Measurements from ENCODE around the gene CDH4.

Gene CDH4

DNA sequence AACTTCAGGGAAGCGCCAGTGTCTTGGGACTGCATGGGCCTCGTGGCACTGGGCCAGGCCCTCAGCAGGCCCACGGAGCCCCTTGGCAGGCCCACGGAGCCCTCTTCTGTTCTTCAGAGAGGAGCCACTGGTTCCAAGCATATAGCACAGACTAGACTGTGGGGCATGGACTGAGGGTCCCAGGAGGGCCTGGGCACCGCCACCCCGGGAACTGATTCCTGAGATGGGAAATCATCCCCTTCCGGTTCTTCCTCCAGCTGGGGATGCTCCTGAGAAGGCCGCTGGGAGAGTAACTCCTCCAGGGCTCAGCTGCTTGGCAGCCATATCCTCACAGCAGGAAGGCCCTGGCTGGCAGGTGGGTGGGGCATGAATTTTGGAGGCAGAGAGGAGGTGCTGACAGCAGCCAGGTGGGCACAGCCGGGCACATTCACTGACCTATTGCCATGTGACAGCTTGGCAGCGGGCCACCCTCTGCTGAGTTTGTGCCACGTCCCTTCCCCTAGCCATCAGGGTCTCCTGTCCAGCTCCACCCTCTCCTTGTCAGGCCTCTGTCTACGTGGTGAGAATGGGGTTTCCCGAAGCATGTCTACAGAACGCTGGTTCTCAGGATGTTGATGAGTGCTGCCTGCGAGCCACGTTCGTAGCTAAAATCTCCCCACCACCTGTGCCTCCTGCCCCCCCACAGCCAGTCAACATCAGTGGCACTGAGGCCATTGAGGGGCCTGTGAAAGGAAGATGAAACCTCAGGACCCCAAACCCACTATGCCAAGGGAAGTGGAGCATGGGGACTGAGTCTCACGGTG lies 661.6 kb downstream of the CDH4 start:
- H3K4me1 ChIP-seq (ENCODE audit: control insufficient read depth in 1 of 2, insufficient read depth in 2 of 2, low read length in 2 of 2), result no peaks in the 10 kb centered on the region
- H4K8ac ChIP-seq (ENCODE audit: low read depth, low read length), result no peak overlapping the region
- no peak overlapping the region for H4K91ac ChIP-seq (ENCODE audit: low read depth, low read length)
- H3K4ac ChIP-seq (ENCODE audit: low read depth, low read length), result no peak overlapping the region
- H2BK5ac ChIP-seq (ENCODE audit: low read depth, low read length, poor library complexity), result no peak overlapping the region
- H3K79me1 ChIP-seq (ENCODE audit: low read length), result no peaks in the 10 kb centered on the region
- H2AK5ac ChIP-seq (ENCODE audit: low read length), result no peak overlapping the region
- peaks cover 7% of the 10 kb centered on the region for H3K9me3 ChIP-seq (ENCODE audit: insufficient read depth, low read depth, low read length)
- no peaks in the 10 kb centered on the region for H3K36me3 ChIP-seq (ENCODE audit: control insufficient read depth in 1 of 2, insufficient read depth in 2 of 2, low read length in 2 of 2)
- H3K23ac ChIP-seq (ENCODE audit: low read length), result no peak overlapping the region
- H3K4me2 ChIP-seq (ENCODE audit: low read length), result no peak overlapping the region
- H3K9ac ChIP-seq (ENCODE audit: low read length), result no peak overlapping the region
- no peak overlapping the region for H2BK120ac ChIP-seq (ENCODE audit: insufficient read depth, low read length, poor library complexity)
- DNase-seq, result no peak
- H2BK12ac ChIP-seq (ENCODE audit: low read length), result no peak overlapping the region
- no peak overlapping the region for H3K4me3 ChIP-seq (ENCODE audit: low read depth, low read length)
- H3K27ac ChIP-seq (ENCODE audit: low read depth, low read length), result no peak overlapping the region
- H3K79me2 ChIP-seq (ENCODE audit: control insufficient read depth, insufficient read depth, low read length, poor library complexity), result no peaks in the 10 kb centered on the region
- no peak overlapping the region for H3K14ac ChIP-seq (ENCODE audit: low read length)
- no peak overlapping the region for H2AFZ ChIP-seq (ENCODE audit: insufficient read depth, low read length, poor library complexity)
- H3K27me3 ChIP-seq (ENCODE audit: insufficient read depth, low read length), result no peaks in the 10 kb centered on the region
- H4K12ac ChIP-seq (ENCODE audit: low read depth, low read length), result no peak overlapping the region
- no CpG with 5 or more reads among the region's 18 CpGs for WGBS (ENCODE audit: extremely low coverage, insufficient coverage, insufficient read length)
- H3K18ac ChIP-seq (ENCODE audit: low read length), result no peak overlapping the region

DNA sequence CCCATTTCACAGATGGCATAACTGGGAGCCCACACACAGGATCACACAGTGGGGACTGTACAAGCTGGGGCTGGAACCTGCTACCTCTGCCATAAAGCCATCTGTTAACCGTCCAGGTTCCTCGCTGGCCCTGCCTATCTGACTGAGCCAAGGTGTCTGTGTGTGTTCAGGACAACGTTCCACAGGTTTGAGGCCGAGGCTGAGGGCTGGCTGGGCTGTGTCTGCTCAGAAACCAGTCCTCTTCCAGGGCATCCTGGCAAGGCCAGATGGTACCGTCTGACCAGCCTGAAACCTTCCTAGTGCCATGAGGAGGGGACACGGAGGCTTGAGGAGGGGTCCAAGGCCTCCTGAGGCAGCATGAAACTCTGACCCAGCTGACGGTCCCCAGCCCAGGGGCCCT lies 663.0 kb downstream of the CDH4 start:
- Histone ChIP-seq H3K23ac (ENCODE audit: low read length) (no peak overlapping the region), H2AFZ (ENCODE audit: insufficient read depth, low read length, poor library complexity) (no peak overlapping the region), H4K12ac (ENCODE audit: low read depth, low read length) (no peak overlapping the region), H3K9ac (ENCODE audit: low read length) (no peak overlapping the region), H2BK5ac (ENCODE audit: low read depth, low read length, poor library complexity) (no peak overlapping the region), H3K4me3 (ENCODE audit: low read depth, low read length) (no peak overlapping the region), H4K8ac (ENCODE audit: low read depth, low read length) (no peak overlapping the region), H3K27me3 (ENCODE audit: insufficient read depth, low read length) (no peaks in the 10 kb centered on the region), H3K79me2 (ENCODE audit: control insufficient read depth, insufficient read depth, low read length, poor library complexity) (no peaks in the 10 kb centered on the region), H3K79me1 (ENCODE audit: low read length) (no peaks in the 10 kb centered on the region), H2BK12ac (ENCODE audit: low read length) (no peak overlapping the region), H2BK120ac (ENCODE audit: insufficient read depth, low read length, poor library complexity) (no peak overlapping the region), H3K9me3 (ENCODE audit: insufficient read depth, low read depth, low read length) (peaks cover 16% of the 10 kb centered on the region), H3K36me3 (ENCODE audit: control insufficient read depth in 1 of 2, insufficient read depth in 2 of 2, low read length in 2 of 2) (no peaks in the 10 kb centered on the region), H3K18ac (ENCODE audit: low read length) (no peak overlapping the region), H2AK5ac (ENCODE audit: low read length) (no peak overlapping the region), H3K4ac (ENCODE audit: low read depth, low read length) (no peak overlapping the region), H3K4me2 (ENCODE audit: low read length) (no peak overlapping the region), H3K4me1 (ENCODE audit: control insufficient read depth in 1 of 2, insufficient read depth in 2 of 2, low read length in 2 of 2) (no peaks in the 10 kb centered on the region), H4K91ac (ENCODE audit: low read depth, low read length) (no peak overlapping the region), H3K14ac (ENCODE audit: low read length) (no peak overlapping the region), H3K27ac (ENCODE audit: low read depth, low read length) (no peak overlapping the region)
- no peak for DNase-seq
- WGBS (ENCODE audit: extremely low coverage, insufficient coverage, insufficient read length), result no CpG with 5 or more reads among the region's 7 CpGs

DNA sequence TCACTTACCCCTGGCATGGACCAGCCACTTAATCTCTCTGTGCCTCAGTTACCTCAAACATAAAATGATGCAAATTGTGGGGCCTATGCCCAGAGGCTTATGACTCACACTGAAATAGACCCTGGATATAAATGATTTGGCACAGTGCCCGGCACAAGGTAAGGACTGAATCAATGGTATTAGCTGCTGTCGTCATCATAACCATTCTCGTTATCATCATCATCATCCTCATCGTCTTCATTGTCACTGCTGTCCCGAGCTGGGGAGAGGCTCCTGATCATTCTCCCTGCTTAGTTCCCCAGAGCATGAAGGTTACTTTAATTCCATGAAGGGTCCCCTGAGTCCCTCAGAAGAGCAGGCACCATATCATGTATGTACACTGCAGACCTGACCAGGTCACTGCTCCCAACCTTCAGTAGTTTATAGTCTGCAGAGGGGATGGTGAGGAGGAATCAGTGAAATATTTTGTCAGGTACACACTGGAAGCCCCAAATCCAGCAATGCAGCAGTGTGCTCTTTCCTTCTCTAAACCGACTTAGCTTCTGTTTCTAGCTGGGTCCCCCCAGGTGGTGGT lies 664.3 kb downstream of the CDH4 start:
- H3K4ac ChIP-seq (ENCODE audit: low read depth, low read length), result no peak overlapping the region
- no peak overlapping the region for H3K23ac ChIP-seq (ENCODE audit: low read length)
- H3K27ac ChIP-seq (ENCODE audit: low read depth, low read length), result no peak overlapping the region
- H3K36me3 ChIP-seq (ENCODE audit: control insufficient read depth in 1 of 2, insufficient read depth in 2 of 2, low read length in 2 of 2), result no peaks in the 10 kb centered on the region
- no peaks in the 10 kb centered on the region for H3K79me1 ChIP-seq (ENCODE audit: low read length)
- H2BK120ac ChIP-seq (ENCODE audit: insufficient read depth, low read length, poor library complexity), result no peak overlapping the region
- no peak for DNase-seq
- H2BK12ac ChIP-seq (ENCODE audit: low read length), result no peak overlapping the region
- no peak overlapping the region for H4K12ac ChIP-seq (ENCODE audit: low read depth, low read length)
- peaks cover 23% of the 10 kb centered on the region for H3K9me3 ChIP-seq (ENCODE audit: insufficient read depth, low read depth, low read length)
- H3K79me2 ChIP-seq (ENCODE audit: control insufficient read depth, insufficient read depth, low read length, poor library complexity), result no peaks in the 10 kb centered on the region
- no peak overlapping the region for H3K9ac ChIP-seq (ENCODE audit: low read length)
- no peak overlapping the region for H2BK5ac ChIP-seq (ENCODE audit: low read depth, low read length, poor library complexity)
- no peak overlapping the region for H3K18ac ChIP-seq (ENCODE audit: low read length)
- no peak overlapping the region for H3K4me2 ChIP-seq (ENCODE audit: low read length)
- WGBS (ENCODE audit: extremely low coverage, insufficient coverage, insufficient read length), result no CpG with 5 or more reads among the region's 6 CpGs
- H4K8ac ChIP-seq (ENCODE audit: low read depth, low read length), result no peak overlapping the region
- no peak overlapping the region for H2AK5ac ChIP-seq (ENCODE audit: low read length)
- no peak overlapping the region for H3K14ac ChIP-seq (ENCODE audit: low read length)
- H3K27me3 ChIP-seq (ENCODE audit: insufficient read depth, low read length), result no peaks in the 10 kb centered on the region
- H3K4me3 ChIP-seq (ENCODE audit: low read depth, low read length), result no peak overlapping the region
- H4K91ac ChIP-seq (ENCODE audit: low read depth, low read length), result no peak overlapping the region
- no peak overlapping the region for H2AFZ ChIP-seq (ENCODE audit: insufficient read depth, low read length, poor library complexity)
- no peaks in the 10 kb centered on the region for H3K4me1 ChIP-seq (ENCODE audit: control insufficient read depth in 1 of 2, insufficient read depth in 2 of 2, low read length in 2 of 2)

DNA sequence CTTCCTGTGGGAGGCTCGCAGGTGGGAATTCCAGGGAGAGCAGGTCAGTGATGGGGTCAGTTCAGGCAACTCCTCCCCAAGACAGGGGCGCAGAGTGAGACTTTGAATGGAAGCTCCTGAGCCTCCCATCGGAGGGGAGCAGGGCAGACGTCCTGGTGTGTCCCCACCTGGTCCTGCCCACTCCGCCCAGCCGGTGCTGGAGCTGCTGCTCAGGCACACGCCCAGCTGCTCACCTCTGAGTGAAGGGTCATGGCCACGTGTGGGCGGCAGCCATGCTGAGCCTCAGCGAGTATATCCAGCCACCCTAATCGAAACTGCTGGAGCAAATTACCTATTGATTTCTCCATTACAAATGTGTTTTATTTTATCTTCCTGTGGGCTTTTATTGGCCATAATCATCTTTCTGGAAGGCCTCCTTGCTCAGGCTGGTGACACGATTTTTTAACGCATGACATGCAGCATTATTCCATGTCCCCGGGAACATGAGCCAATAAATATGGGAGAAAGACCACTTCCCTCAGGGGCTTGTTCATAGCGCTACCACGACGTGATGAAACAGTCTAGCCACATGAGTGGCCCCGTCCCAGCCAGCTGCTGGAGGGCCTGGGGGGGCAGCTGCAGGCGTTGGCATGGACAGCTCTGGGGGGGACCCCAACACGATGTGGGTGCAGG lies 665.5 kb downstream of the CDH4 start:
- Histone ChIP-seq H3K27me3 (ENCODE audit: insufficient read depth, low read length) (no peaks in the 10 kb centered on the region), H4K8ac (ENCODE audit: low read depth, low read length) (no peak overlapping the region), H3K4me3 (ENCODE audit: low read depth, low read length) (peak overlapping the region; percentile 6), H3K9ac (ENCODE audit: low read length) (no peak overlapping the region), H2AK5ac (ENCODE audit: low read length) (no peak overlapping the region), H2BK5ac (ENCODE audit: low read depth, low read length, poor library complexity) (no peak overlapping the region), H3K79me2 (ENCODE audit: control insufficient read depth, insufficient read depth, low read length, poor library complexity) (no peaks in the 10 kb centered on the region), H3K18ac (ENCODE audit: low read length) (no peak overlapping the region), H3K23ac (ENCODE audit: low read length) (no peak overlapping the region), H3K14ac (ENCODE audit: low read length) (no peak overlapping the region), H3K27ac (ENCODE audit: low read depth, low read length) (no peak overlapping the region), H2BK120ac (ENCODE audit: insufficient read depth, low read length, poor library complexity) (no peak overlapping the region), H3K4me2 (ENCODE audit: low read length) (no peak overlapping the region), H4K12ac (ENCODE audit: low read depth, low read length) (no peak overlapping the region), H3K9me3 (ENCODE audit: insufficient read depth, low read depth, low read length) (peaks cover 23% of the 10 kb centered on the region), H4K91ac (ENCODE audit: low read depth, low read length) (no peak overlapping the region), H3K4ac (ENCODE audit: low read depth, low read length) (no peak overlapping the region), H3K36me3 (ENCODE audit: control insufficient read depth in 1 of 2, insufficient read depth in 2 of 2, low read length in 2 of 2) (no peaks in the 10 kb centered on the region), H3K79me1 (ENCODE audit: low read length) (no peaks in the 10 kb centered on the region), H3K4me1 (ENCODE audit: control insufficient read depth in 1 of 2, insufficient read depth in 2 of 2, low read length in 2 of 2) (no peaks in the 10 kb centered on the region), H2BK12ac (ENCODE audit: low read length) (no peak overlapping the region), H2AFZ (ENCODE audit: insufficient read depth, low read length, poor library complexity) (no peak overlapping the region)
- DNase-seq, result no peak
- no CpG with 5 or more reads among the region's 20 CpGs for WGBS (ENCODE audit: extremely low coverage, insufficient coverage, insufficient read length)
